NCI-H128 (cell line): ENCODE results near the gene LITAFD.
"Not testable (repeated sequence)": the region's sequence is repeated elsewhere in the genome, so short reads cannot be mapped to it uniquely, and the experiment has no call there.

Source experiments
- DNase-seq: peaks from one replicate; lab custom pipeline; 2025; ENCODE audit not compliant: unreplicated experiment; lab: John Stamatoyannopoulos, UW

LITAFD gene

DNA sequence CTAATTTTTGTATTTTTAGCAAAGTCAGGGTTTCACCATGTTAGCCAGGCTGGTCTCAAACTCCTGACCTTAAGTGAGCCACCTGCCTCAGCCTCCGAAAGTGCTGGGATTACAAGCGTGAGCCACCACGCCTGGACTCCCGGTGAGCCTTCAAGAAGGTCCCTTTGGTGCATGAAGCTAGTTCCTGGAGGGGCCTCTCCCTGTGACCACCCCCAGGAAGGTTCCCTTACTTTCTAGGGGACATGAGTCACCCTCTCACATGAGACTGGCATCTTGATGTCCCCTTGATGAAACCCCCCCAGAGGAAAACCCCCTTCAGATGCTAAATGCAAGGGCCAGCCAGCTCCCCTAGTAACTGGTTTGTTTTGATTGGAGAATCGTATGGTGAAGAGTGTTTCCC lies 26.2 kb upstream of the LITAFD start:
- no peak for DNase-seq

DNA sequence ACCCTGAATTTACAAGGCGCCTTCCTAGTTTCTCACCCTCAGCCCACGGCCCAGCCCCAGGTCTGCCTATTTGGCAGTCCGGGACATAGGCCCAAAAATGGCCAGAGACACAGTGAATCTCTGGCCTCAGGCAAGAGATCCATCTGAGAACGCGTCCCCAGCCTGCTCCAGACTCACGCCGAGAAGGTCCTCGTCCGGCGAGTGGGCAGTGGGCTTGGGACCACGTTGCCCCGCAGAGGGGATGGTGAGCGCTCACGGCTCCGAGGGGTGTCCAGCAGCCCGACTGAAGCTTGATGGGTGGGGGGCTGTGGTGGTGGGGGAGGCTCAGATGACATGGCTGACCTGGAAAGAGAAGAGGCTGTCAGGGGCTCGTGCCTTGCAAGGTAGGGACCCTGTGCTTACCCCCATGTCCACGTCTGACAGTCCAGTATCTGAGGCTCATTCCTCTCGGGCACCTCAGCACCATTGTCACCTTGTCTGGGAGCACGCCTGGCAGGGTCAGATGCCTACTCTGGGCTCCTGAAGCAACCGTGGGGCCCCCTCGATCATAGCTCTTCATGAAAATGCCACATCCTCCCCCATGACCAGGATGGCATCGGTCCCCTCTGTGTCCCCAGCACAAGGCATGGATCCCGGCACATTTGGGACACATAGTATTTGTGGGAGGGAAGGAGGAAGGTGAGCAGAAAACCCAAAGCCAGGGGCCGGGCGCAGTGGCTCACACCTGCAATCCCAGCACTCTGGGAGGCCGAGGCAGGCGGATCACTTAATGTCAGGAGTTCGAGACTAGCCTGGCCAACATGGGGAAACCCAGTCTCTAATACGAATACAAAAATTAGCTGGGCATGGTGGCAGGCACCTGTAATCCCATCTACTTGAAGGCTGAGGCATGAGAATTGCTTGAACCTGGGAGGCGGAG lies 22.9 kb upstream of the LITAFD start:
- DNase-seq: no peak

DNA sequence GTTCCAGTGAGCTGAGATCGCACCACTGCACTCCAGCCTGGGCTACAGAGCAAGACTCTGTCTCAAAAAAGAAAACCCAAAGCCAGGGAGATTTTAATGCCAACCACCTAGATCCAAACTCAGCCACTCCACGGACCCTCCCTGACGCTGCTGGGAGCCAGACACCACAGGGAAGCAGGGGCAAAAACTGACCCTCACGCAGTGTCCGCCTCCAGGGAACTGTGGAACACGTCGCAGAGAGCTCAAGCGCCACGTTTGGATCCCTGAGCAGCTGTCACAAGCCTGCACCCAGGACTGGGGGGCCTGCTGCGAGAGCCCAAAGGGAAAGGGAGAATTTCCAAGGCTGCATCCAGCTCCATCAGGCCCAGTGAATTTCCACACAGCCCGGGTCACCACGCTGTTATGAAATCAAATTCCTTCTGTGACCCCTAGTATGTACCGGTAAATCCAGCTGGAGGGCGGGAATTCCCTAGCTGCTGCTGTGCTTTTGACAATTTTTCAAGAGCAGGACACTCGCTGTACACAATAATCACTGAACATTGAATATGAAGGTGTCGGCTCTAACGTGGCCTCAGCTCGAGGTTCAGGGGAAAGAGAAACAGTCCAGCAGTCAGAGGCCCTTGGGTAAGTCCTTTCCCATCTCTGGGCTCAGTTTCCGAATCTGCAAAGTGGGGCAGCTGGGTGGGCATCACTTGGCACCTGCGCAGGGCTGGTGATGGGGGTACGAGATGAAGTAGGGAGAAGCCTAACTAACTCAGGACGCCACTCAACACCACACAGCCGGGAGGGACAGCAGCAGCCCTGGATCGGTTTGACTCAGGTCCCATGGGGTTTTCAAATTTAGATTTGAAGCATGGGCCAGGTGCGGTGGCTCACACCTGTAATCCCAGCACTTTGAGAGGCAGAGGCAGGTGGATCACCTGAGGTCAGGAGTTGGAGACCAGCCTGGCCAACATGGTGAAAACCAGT lies 22.0 kb upstream of the LITAFD start:
- no peak for DNase-seq

DNA sequence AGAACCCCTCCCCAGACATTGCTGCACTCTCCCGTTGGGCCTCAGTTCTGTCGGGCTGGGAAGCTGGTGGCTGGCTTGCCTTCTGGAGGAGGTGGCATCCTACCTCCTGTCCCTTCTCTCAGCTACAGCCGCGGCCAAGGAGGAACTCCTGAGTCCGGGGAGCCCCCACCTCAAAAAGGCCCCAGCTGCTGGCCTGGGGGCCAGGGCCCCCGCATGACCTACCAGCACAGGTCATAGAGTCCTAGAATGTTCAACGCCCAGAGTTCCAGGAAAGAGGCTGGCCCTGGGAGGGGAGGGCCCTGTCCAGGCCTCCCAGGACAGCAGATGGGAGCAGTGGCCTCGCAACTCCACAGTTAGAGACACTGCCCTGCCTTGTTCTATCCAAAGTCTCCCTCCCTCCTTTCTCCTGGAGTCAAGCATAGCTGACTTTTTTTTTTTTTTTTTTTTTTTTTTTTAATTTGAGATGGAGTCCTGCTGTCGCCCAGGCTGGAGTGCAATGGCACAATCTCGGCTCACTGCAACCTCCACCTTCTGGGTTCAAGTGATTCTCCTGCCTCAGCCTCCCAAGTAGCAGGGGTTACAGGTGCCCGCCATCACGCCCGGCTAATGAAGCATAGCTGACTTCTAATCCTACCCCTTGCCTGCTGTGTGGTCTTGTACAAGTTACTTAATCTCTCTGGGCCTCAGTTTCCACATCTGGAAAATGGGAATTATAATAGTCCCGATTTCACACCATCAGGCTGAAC lies 20.4 kb upstream of the LITAFD start:
- DNase-seq: no peak

DNA sequence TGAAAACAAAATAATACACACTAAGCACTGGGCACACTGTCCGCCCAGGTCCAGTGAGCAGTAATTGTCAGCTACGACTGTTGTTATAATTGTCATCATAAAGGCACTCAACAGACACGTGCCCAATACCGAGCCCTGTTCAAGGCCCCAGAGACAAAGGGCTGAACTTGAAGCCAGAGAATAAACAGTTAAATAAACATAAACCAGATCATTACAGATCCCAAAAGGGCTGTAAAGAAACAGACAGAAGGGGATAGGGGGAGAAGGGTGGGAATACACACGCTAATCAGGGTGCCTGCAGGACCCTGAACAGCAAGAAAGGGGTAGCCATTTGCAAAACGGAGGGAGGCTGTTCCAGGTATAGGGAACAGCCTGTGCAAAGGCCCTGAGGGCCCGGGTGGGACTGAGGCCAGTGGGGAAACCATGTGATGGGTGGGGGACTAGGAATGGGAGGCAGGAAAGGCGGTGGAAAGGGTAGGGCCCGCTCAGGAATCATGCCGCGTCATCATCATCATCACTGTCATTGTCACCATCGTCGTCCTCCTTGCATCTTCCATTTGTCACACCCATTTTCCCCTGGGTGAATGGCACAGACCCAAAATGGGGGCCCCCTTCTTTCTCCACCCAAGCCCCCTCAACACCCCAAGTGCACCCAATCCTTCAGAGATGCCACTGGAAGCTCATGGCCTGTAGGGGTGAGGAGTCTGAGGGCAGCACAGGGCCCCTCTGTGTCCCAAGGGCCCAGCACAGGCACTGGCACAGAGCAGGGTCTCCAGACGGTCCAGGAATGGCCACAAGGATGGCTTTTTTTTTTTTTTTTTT lies 19.6 kb upstream of the LITAFD start:
- no peak for DNase-seq

DNA sequence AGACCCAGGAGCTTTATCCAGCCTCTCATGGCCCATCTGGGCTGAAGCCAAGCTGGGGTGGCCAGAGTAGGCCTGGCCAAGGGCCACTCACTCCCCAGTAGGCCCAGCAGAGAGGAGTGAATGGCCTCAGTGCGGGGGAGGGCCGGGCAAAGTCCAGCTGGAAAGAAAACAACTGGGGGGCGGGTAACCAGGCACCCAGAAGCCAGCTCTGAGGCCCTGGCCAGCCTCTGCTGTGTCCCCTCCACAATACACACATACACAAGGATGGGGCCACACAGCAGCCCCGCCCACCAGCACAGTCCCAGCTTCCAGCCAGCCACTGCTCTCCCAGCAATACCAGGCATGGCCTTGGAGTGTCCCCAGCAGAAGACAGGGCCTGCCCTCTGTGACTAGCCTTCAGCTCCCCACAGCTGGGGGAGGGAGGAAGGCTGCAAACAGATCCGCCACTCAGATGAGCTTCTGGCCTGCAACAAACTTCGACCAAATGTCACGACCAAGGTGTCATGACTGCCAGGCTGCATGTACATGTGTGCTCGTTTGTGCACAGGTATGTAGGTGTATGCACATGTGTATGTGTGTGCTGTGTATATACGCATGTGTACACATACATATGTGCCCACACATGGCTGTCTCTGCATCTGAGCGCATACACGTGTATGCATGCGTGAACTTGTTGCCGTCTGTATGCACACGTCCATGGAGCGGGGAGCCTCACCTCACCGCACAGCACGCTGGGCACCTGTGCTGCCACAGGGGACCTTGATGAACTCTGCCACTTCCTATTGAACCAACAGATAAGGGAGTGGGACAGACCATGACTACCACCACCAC lies 18.3 kb upstream of the LITAFD start:
- DNase-seq: no peak

DNA sequence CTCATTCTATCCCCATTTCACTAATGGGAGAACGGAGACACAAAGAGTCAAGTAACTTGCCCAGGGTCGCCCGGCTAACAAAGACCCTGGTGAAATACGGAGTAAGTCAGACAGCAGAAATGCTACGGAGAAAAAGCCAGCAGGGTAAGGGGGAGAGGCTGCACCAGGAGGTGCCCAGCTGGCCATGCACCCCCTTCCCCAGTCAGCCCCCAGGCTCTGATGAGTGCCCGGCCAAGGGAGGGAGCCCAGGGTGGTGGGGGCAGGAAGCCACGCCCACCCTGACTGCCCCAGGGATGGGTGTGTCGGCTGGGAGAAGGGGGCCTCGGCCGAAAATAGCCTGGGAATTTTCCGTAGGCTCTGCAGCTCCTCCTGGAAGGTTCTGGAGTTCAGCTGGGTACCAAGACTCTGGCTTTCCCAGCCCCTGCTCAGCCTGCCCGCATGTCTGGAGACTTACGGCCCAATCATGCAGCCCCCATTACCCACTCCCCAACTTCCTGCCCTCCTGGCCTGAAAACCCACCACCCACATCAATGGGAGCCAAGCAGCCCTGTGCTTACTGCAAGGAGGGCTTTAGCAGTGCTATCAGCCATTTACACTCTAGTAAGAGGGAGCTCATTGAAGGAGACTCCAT lies 17.6 kb upstream of the LITAFD start:
- no peak for DNase-seq

DNA sequence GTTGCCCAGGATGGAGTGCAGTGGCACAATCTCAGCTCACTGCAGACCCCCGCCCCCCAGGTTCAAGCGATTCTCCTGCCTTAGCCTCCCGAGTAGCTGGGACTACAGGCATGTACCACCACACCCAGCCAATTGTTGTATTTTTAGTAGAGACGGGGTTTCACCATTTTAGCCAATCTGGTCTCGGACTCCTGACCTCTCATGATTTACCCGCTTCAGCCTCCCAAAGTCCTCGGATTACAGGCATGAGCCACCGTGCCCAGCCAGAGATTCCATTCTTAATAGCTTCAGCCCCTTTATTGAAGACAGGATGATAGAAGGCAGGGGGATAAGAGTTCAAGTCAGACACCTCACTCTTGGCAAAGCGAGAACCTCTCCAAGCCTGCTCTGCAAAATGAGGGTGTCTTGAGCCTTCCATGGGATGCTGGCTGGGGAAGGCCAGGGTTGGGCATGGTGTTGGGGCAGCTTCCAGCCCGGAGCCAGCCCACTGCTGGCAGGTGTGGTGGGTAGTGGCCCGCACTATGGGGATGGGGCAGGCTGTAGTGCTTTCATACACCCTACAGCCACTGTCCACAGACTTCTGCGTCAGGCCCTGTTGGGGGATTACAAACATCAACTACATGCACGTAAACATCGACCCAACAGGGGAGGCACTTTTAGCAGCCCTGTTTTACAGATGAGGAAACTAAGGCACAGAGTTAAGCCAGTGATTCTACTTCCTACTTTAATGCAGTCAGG lies 16.8 kb upstream of the LITAFD start:
- no peak for DNase-seq

DNA sequence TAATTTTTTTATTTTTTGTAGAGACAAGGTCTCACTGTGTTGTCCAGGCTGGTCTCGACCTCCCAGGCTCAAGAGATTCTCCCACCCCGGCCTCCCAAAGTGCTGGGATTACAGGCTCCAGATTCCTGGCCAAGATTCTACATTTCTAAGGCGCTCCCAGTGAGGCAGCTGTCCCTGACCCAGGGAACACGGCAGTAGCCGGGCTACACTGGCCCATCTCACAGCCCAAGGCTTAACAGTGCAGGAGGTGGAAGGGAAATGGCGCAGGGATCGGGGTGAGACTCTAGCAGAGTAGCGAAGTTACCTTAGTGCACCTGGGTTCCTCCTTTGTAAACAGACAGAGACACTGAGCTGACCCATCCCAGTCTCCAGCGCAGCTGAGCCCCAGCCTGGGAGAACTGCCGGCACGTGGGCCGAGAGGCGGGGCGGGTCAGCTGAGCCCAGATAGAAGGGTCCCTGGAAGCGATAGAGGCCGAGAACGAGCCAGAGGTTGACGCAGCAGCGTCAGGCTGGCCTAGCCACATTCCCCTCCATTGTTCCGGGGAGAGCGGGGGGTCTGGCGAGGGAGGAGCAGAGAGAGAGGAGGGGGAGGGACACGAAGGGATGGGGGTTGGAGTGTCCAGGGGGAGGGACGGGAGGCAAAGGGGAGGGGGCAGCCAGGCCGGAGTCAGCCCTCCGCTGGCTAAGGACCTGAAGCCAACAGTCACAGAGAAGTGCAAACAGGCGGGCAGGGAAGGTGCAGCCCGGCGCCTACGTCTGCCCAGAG lies 15.8 kb upstream of the LITAFD start:
- no peak for DNase-seq

DNA sequence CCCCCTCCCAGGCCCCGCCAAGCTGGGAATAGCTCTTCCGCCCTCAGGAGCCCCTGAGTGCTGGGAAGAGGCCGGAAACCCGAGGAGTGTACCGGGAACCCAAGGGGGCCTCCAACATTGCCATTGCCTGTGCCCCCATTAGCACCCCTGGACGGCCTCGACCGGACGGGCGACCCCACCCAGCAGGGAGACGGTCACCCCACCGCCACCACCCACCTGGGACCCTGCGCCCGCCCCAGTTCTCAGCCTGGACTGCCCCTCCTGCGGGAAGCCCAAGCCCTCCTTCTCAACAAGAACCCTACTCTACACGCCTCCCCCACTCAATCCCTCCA lies 15.3 kb upstream of the LITAFD start:
- no peak for DNase-seq

DNA sequence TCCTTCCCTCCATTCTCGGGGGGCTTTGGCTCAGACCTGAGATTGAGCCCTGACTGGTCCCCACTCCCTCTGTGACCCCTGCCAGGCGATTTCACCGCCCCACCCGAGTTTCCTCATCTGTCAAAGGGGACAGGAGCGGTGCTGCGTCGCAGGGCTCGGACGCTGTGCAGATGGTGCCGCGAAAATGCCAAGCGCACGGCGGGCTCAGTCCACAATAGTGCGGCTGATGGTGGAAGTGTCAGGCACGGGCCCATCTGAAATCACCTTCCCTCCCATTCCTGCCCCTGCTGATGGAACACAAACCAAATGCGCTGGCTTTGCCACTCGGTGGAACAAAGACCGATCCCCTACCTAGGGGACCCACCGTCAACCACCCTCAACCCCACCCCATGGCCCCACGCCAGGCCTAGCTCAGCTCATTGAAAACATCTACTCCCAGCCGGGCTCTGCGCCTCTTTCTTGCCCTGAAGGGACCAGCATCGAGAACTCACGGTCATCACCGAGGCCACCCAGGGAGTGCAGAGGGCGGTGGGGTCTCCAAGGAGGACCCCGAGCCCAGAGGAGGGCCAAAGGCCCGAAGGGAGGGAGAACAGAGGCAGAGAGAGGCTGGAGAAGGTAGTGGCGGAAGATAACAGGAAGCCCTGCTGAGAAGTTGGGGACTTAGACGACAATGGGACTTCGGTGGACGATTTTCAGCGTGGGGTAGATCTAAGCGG lies 14.8 kb upstream of the LITAFD start:
- DNase-seq: no peak

DNA sequence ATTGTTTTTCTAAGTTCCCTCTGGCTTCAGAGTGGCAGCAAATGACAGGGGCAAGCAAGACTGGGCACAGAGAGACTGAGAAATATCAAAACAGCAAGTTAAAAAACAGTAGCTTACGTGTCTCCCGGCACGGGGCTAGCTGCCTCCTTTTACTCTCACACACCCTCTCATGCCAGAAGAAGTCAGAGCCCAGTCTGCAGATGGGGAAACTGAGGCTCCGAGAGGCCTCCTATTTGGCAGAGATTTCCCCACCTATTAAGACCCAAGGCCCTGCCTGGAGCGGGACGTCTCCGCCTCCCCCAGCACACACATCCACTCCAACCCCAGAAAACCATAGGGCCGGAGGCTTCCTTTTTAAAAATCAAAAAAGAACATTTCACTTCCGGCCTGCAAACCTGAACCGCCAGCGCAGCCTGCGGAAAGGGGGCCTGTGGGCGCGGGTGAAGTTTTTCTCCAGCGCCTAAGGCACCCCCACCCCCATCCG lies 14.2 kb upstream of the LITAFD start:
- DNase-seq: no peak

DNA sequence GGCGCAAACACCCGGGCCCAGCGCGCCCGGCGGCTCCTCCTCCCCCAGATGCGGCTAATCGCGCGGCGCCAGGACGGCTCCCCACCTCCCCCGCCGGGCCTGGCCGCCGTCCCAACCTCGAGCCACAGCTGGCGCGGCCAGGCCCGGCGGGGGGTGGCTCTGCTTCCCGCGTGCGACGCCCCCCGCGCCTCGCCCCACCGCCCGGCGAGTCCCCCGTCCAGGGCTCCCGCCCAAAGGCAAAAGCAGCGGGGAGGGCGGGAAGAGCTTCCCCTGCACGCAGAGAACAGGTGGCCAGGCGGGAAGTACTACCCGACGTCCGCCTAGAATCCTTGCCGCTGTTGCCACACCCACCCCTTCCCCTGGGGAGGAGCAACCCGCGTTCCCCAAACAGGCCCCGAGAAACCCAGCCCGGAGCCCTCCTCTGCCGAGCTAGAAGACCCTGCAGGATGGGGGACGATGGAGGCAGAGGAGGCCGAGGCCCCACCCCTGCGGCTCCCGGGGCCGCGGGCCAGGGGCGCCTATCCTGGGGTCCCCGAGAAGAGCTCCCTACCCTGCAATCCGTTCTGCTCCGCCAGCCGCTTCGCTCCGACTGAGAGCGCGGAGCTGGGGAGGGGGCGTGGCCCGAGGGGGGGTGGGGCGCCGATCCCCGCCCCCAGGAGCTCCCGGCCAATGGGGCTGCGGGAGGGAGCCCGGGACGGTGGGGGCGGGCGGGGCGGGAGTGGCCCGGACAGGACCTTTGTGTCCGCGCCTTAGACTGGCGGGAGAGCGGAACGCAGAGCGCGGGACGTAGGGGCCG lies 13.5 kb upstream of the LITAFD start, which contains the start of gene CARHSP1:
Gene CARHSP1 (minus strand): TSS at position 591 of the 796 bp plus-strand sequence. CDS start 9,678 bp downstream, outside the sequence.
- peak; percentile 59 for DNase-seq

DNA sequence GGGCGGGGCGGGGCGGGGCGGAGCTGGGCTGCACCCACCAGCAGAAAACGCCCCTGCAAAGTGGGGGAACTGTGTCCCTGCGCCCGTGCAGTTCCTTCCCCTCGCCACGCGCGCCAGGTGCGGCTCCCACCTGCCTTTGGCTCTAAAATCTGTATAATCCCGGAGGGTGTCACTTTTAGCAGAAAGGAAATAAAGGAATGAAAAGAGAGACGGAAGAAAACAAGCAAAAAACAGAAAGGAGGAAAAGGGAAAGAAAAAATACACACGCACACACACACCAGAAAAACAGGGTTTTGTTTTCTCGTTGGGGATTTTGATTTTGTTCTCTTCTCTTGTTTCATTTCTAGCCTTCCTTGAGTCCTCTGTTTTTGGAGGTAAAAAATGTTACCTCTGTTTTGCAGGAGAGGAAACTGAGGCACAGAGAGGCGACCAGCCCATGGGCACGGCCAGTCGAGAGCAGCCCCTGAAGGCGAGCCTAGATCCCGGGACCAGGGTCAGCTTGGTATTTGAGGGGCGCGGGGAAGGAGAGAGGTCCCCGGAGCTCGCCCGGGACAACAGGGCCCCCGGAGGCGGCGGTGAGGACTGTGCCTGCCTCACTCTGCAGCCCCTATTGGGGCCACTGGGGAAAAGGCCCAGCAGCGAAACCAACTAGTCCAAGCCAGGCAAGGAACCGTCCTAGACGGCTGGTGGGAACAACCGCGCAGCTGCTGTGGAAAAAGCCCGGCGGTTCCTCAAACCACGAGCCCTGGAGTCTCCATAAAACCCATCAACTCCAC lies 12.8 kb upstream of the LITAFD start:
- DNase-seq: no peak

DNA sequence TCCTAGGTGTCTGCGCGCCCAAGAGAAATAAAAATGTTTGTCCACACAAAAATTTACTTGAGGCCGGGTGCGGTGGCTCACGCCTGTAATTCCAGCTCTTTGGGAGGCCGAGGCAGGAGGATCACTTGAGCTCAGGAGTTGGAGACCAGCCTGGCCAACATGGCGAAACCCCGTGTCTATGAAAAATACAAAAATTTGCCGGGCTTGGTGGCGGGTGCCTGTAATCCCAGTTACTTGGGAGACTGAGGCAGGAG lies 12.2 kb upstream of the LITAFD start:
- not testable (repeated sequence) for DNase-seq
